Measurements from ENCODE around the gene NLGN1. TPM values are rescaled to one million over a fixed set of nuclear protein-coding genes. Genes with fewer than 3 reads are reported as not detected.

The NLGN1 gene
- total RNA-seq, 1 experiment from 2014 or later: 5.2 TPM

- Mint-ChIP-seq H3K36me3 (ENCODE audit: insufficient read depth in 1 of 3, low read depth in 3 of 3) (no peaks in the 10 kb centered on the region), H3K27me3 (ENCODE audit: low read depth) (no peaks in the 10 kb centered on the region), H3K27ac (peak overlapping the region in 2 of 3 experiments; percentile 8 to 68; a peak in 1 of 7 replicates), H3K4me3 (no peak overlapping the region), H3K9me3 (no peaks in the 10 kb centered on the region), H3K4me1 (peaks cover 6 to 12% of the 10 kb centered on the region in 2 experiments)
- Histone ChIP-seq H4K5ac (ENCODE audit: insufficient read length, low read depth, low read length) (no peak overlapping the region), H3K9ac (ENCODE audit: extremely low read depth, insufficient read length, low read length) (no peak overlapping the region), H3K4me1 (ENCODE audit: insufficient read depth, low read length) (no peaks in the 10 kb centered on the region), H2BK20ac (ENCODE audit: low read depth, low read length, poor library complexity, severe bottlenecking) (no peak overlapping the region), H4K91ac (ENCODE audit: insufficient read length, low read depth, low read length) (no peak overlapping the region), H3K18ac (ENCODE audit: insufficient read length, low read depth, low read length) (no peak overlapping the region), H3K79me2 (ENCODE audit: insufficient read depth, low read length) (no peaks in the 10 kb centered on the region), H2AFZ (ENCODE audit: low read length) (no peak overlapping the region), H3K23me2 (ENCODE audit: insufficient read length, low read depth, low read length, poor library complexity, severe bottlenecking) (no peaks in the 10 kb centered on the region), H4K20me1 (ENCODE audit: control insufficient read depth, insufficient read depth, insufficient read length) (no peaks in the 10 kb centered on the region), H3K4me2 (ENCODE audit: insufficient read depth, insufficient read length, low read length) (no peak overlapping the region), H2BK15ac (ENCODE audit: low read depth, low read length) (no peak overlapping the region), H3T11ph (ENCODE audit: low read length) (no peak overlapping the region), H3K4ac (ENCODE audit: low read depth, low read length) (no peak overlapping the region), H2BK120ac (ENCODE audit: low read depth, low read length, poor library complexity, severe bottlenecking) (no peak overlapping the region), H3K27me3 (ENCODE audit: insufficient read depth, low read length) (no peaks in the 10 kb centered on the region), H3K79me1 (ENCODE audit: insufficient read depth, low read depth, low read length, poor library complexity, severe bottlenecking) (no peaks in the 10 kb centered on the region), H3K14ac (ENCODE audit: insufficient read depth, low read length) (no peak overlapping the region), H3K9me3 (ENCODE audit: control insufficient read depth, low read depth, low read length) (no peaks in the 10 kb centered on the region), H3K27ac (ENCODE audit: insufficient read length, low read depth, low read length) (no peak overlapping the region), H2BK5ac (ENCODE audit: insufficient read length, low read length) (no peak overlapping the region), H2BK12ac (ENCODE audit: insufficient read length, low read depth, low read length) (no peak overlapping the region), H2AK5ac (ENCODE audit: insufficient read length, low read length) (no peak overlapping the region), H4K8ac (replicated peaks; ENCODE audit: insufficient read length, low read depth, low read length) (no peak overlapping the region), H3K56ac (ENCODE audit: insufficient read length, low read depth, low read length) (no peak overlapping the region), H3K23ac (ENCODE audit: insufficient read length, low read depth, low read length) (no peak overlapping the region)
- no peak for DNase-seq
- TF ChIP-seq CTCF (conservative IDR thresholded peaks at IDR 0.05): no peak
- no CpG with 5 or more reads among the region's 2 CpGs for WGBS (ENCODE audit: extremely low coverage, insufficient read length, low lambda C conversion rate)
Observed at GRCh38 chr3:174094669-174095068, 697.1 kb downstream of the NLGN1 start.

Data from H9 (cell line).